OCI-LY1 (cell line): ENCODE data around the gene NNT.

ENCODE experiments used
- H2AFZ ChIP-seq: fragments of 200-600 bp; sonication (generic), shearing (Covaris generic); 2 replicates; pipeline ENCODE4 v1.6.0; 2014; ENCODE audit warnings: antibody characterized with exemption, mild to moderate bottlenecking, low read length
- H3F3A ChIP-seq: fragments of 200-600 bp; sonication (generic), shearing (Covaris generic); 2 replicates; pipeline ENCODE4 v1.6.0; 2014; ENCODE audit warnings: mild to moderate bottlenecking, antibody characterized with exemption, low read length, moderate library complexity; ENCODE audit not compliant: insufficient read depth
- H3K27ac ChIP-seq: fragments of 200-600 bp; sonication (generic); 2 replicates; pipeline ENCODE4 v1.5.1; 2014; ENCODE audit warnings: low read length, mixed run types, mild to moderate bottlenecking, low read depth; ENCODE audit not compliant: poor library complexity, severe bottlenecking
- H3K27me3 ChIP-seq: fragments of 200-600 bp; sonication (generic); 2 replicates; pipeline ENCODE4 v1.6.0; 2014; ENCODE audit warnings: antibody characterized with exemption, mild to moderate bottlenecking, low read length, moderate library complexity; ENCODE audit not compliant: insufficient read depth
- H3K36me3 ChIP-seq: fragments of 200-600 bp; sonication (generic); 2 replicates; pipeline ENCODE4 v1.6.1; 2014; ENCODE audit warnings: mild to moderate bottlenecking, antibody characterized with exemption, low read length, moderate library complexity, mixed read lengths; ENCODE audit not compliant: insufficient read depth
- H3K4me1 ChIP-seq: fragments of 200-600 bp; sonication (generic); 2 replicates; pipeline ENCODE4 v1.5.1; 2014; ENCODE audit warnings: mild to moderate bottlenecking, low read length, moderate library complexity; ENCODE audit not compliant: insufficient read depth, severe bottlenecking
- H3K4me2 ChIP-seq: fragments of 200-600 bp; sonication (generic), shearing (Covaris generic); 2 replicates; pipeline ENCODE4 v1.6.1; 2014; ENCODE audit warnings: low read length
- H3K4me3 ChIP-seq: fragments of 200-600 bp; sonication (generic); 2 replicates; pipeline ENCODE4 v1.5.1; 2014; ENCODE audit warnings: low read length, low read depth, mild to moderate bottlenecking, mixed read lengths; ENCODE audit not compliant: poor library complexity, severe bottlenecking
- H3K79me2 ChIP-seq: fragments of 200-600 bp; shearing (Covaris generic); 2 replicates; pipeline ENCODE4 v1.6.1; 2016; ENCODE audit warnings: mixed run types, low read length, mixed read lengths; ENCODE audit not compliant: insufficient read depth
- H3K9ac ChIP-seq: fragments of 200-600 bp; sonication (generic), shearing (Covaris generic); 2 replicates; pipeline ENCODE4 v1.6.1; 2014; ENCODE audit warnings: mild to moderate bottlenecking, low read length, mixed read lengths
- H3K9me2 ChIP-seq: fragments of 200-600 bp; sonication (generic), shearing (Covaris generic); 2 replicates; pipeline ENCODE4 v1.6.1; 2014; ENCODE audit warnings: low read depth, mild to moderate bottlenecking, low read length, mixed read lengths
- H3K9me3 ChIP-seq: fragments of 200-600 bp; shearing (Covaris generic); 2 replicates; pipeline ENCODE4 v1.6.1; 2014; ENCODE audit warnings: low read length, mixed read lengths
- H4K20me1 ChIP-seq: fragments of 200-600 bp; sonication (generic), shearing (Covaris generic); 2 replicates; pipeline ENCODE4 v1.6.0; 2016; ENCODE audit warnings: mild to moderate bottlenecking, low read length; ENCODE audit not compliant: insufficient read depth
- EZH2 ChIP-seq: fragments of 200-600 bp; sonication (generic), shearing (Covaris generic); IDR thresholded peaks from 2 replicates; pipeline ENCODE4 v1.8.0; 2017; ENCODE audit warnings: borderline replicate concordance, mixed run types, mild to moderate bottlenecking, antibody characterized with exemption, low read length, moderate library complexity, mixed read lengths
- TF ChIP-seq, protein P1 (sequence below): fragments of 200-600 bp; sonication (generic), shearing (Covaris generic); IDR thresholded peaks from 2 replicates; pipeline ENCODE4 v1.5.1; 2017; ENCODE audit warnings: mild to moderate bottlenecking, antibody characterized with exemption, low read length, moderate library complexity, mixed read lengths

The NNT gene

DNA sequence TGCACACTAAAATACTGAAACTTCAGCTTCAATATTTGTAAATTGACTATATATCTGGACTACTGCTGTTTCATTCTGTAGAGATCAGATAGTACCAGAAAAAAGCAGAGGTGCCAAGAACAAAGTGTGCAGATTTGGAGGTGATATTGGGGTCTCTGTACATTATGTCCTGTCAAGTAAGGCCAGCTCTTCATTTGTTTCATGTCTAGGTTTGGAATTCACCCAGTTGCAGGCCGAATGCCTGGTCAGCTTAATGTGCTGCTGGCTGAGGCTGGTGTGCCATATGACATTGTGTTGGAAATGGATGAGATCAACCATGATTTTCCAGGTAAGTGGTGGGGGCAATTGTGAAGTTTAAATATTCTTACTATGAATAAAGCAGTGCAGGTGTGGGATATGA is 96.9 kb downstream of the NNT start:
- no peaks in the 10 kb centered on the region for H4K20me1 ChIP-seq
- peaks cover 61% of the 10 kb centered on the region for H3K36me3 ChIP-seq
- no peaks in the 10 kb centered on the region for H3K27me3 ChIP-seq
- H3K27ac ChIP-seq: no peak overlapping the region
- H3K4me1 ChIP-seq: no peaks in the 10 kb centered on the region
- TF ChIP-seq, protein P1, sequence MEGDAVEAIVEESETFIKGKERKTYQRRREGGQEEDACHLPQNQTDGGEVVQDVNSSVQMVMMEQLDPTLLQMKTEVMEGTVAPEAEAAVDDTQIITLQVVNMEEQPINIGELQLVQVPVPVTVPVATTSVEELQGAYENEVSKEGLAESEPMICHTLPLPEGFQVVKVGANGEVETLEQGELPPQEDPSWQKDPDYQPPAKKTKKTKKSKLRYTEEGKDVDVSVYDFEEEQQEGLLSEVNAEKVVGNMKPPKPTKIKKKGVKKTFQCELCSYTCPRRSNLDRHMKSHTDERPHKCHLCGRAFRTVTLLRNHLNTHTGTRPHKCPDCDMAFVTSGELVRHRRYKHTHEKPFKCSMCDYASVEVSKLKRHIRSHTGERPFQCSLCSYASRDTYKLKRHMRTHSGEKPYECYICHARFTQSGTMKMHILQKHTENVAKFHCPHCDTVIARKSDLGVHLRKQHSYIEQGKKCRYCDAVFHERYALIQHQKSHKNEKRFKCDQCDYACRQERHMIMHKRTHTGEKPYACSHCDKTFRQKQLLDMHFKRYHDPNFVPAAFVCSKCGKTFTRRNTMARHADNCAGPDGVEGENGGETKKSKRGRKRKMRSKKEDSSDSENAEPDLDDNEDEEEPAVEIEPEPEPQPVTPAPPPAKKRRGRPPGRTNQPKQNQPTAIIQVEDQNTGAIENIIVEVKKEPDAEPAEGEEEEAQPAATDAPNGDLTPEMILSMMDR: no peak
- TF ChIP-seq EZH2: no peak
- H3K9me2 ChIP-seq: no peaks in the 10 kb centered on the region
- H3K79me2 ChIP-seq: no peaks in the 10 kb centered on the region
- H2AFZ ChIP-seq: no peak overlapping the region
- H3K9me3 ChIP-seq: peaks cover 14% of the 10 kb centered on the region
- H3F3A ChIP-seq: no peaks in the 10 kb centered on the region
- no peak overlapping the region for H3K4me3 ChIP-seq
- no peak overlapping the region for H3K4me2 ChIP-seq
- H3K9ac ChIP-seq: no peak overlapping the region

GRCh38 chr5:43700601-43701000 is 97.6 kb downstream of the NNT start:
- Histone ChIP-seq H3K4me1 (no peaks in the 10 kb centered on the region), H2AFZ (no peak overlapping the region), H3K9me2 (no peaks in the 10 kb centered on the region), H3F3A (no peaks in the 10 kb centered on the region), H3K27me3 (no peaks in the 10 kb centered on the region), H3K9ac (no peak overlapping the region), H3K9me3 (peaks cover 8% of the 10 kb centered on the region), H3K79me2 (no peaks in the 10 kb centered on the region), H3K4me3 (no peak overlapping the region), H3K4me2 (no peak overlapping the region), H3K27ac (no peak overlapping the region), H3K36me3 (peaks cover 61% of the 10 kb centered on the region), H4K20me1 (no peaks in the 10 kb centered on the region)
- TF ChIP-seq, protein P1: no peak
- no peak for TF ChIP-seq EZH2

GRCh38 chr5:43701227-43701626 is 98.2 kb downstream of the NNT start:
- H3K4me3 ChIP-seq: no peak overlapping the region
- H2AFZ ChIP-seq: no peak overlapping the region
- H3K9me2 ChIP-seq: no peaks in the 10 kb centered on the region
- H3K4me2 ChIP-seq: no peak overlapping the region
- no peaks in the 10 kb centered on the region for H4K20me1 ChIP-seq
- no peaks in the 10 kb centered on the region for H3K79me2 ChIP-seq
- no peak overlapping the region for H3K27ac ChIP-seq
- H3K4me1 ChIP-seq: no peaks in the 10 kb centered on the region
- H3K36me3 ChIP-seq: peaks cover 56% of the 10 kb centered on the region
- H3F3A ChIP-seq: no peaks in the 10 kb centered on the region
- no peak overlapping the region for H3K9ac ChIP-seq
- no peak for TF ChIP-seq EZH2
- TF ChIP-seq, protein P1: no peak
- H3K9me3 ChIP-seq: peaks cover 5% of the 10 kb centered on the region
- no peaks in the 10 kb centered on the region for H3K27me3 ChIP-seq
